Measurements from ENCODE around the gene MPZL2.

Gene MPZL2

GRCh38 chr11:118290923-118291322, 26.8 kb upstream of the MPZL2 start:
- no peaks in the 10 kb centered on the region for H3K4me1 ChIP-seq (ENCODE audit: insufficient read depth, low read length, severe bottlenecking)
- TF ChIP-seq CTCF (IDR thresholded peaks at IDR 0.05; ENCODE audit: low read length) (peak; percentile 29; the same call in 1 of the 2 replicates), EZH2 (IDR thresholded peaks at IDR 0.05; ENCODE audit: borderline replicate concordance, low read length) (no peak)
- H3K4me2 ChIP-seq (ENCODE audit: low read length): no peak overlapping the region
- no peaks in the 10 kb centered on the region for H3K27me3 ChIP-seq (ENCODE audit: insufficient read depth, low read length)
- no peaks in the 10 kb centered on the region for H4K20me1 ChIP-seq (ENCODE audit: insufficient read depth, low read length)
- no peaks in the 10 kb centered on the region for H3F3A ChIP-seq (ENCODE audit: insufficient read depth, low read length)
- H3K27ac ChIP-seq (ENCODE audit: low read depth, low read length, poor library complexity, severe bottlenecking): no peak overlapping the region
- H3K4me3 ChIP-seq (ENCODE audit: low read depth, low read length, poor library complexity, severe bottlenecking): no peak overlapping the region
- H3K36me3 ChIP-seq (ENCODE audit: insufficient read depth, low read length): no peaks in the 10 kb centered on the region
- H2AFZ ChIP-seq (ENCODE audit: low read length): no peak overlapping the region
- no peaks in the 10 kb centered on the region for H3K9me3 ChIP-seq (ENCODE audit: low read length)
- H3K9ac ChIP-seq (ENCODE audit: low read length): no peak overlapping the region
- H3K79me2 ChIP-seq (ENCODE audit: insufficient read depth, low read length): no peaks in the 10 kb centered on the region
- H3K9me2 ChIP-seq (ENCODE audit: low read depth, low read length): no peaks in the 10 kb centered on the region

- no peak overlapping the region for H2AFZ ChIP-seq (ENCODE audit: low read length)
- TF ChIP-seq CTCF (IDR thresholded peaks at IDR 0.05; ENCODE audit: low read length): no peak
- no peak overlapping the region for H3K27ac ChIP-seq (ENCODE audit: low read depth, low read length, poor library complexity, severe bottlenecking)
- H3K4me2 ChIP-seq (ENCODE audit: low read length): no peak overlapping the region
- no peaks in the 10 kb centered on the region for H3K79me2 ChIP-seq (ENCODE audit: insufficient read depth, low read length)
- no peaks in the 10 kb centered on the region for H3F3A ChIP-seq (ENCODE audit: insufficient read depth, low read length)
- H3K4me3 ChIP-seq (ENCODE audit: low read depth, low read length, poor library complexity, severe bottlenecking): no peak overlapping the region
- no peak overlapping the region for H3K9ac ChIP-seq (ENCODE audit: low read length)
- no peaks in the 10 kb centered on the region for H3K4me1 ChIP-seq (ENCODE audit: insufficient read depth, low read length, severe bottlenecking)
- H3K9me2 ChIP-seq (ENCODE audit: low read depth, low read length): no peaks in the 10 kb centered on the region
- no peaks in the 10 kb centered on the region for H4K20me1 ChIP-seq (ENCODE audit: insufficient read depth, low read length)
- no peaks in the 10 kb centered on the region for H3K27me3 ChIP-seq (ENCODE audit: insufficient read depth, low read length)
- no peaks in the 10 kb centered on the region for H3K9me3 ChIP-seq (ENCODE audit: low read length)
- H3K36me3 ChIP-seq (ENCODE audit: insufficient read depth, low read length): no peaks in the 10 kb centered on the region
Observed at GRCh38 chr11:118289401-118289800, 25.3 kb upstream of the MPZL2 start.

DNA sequence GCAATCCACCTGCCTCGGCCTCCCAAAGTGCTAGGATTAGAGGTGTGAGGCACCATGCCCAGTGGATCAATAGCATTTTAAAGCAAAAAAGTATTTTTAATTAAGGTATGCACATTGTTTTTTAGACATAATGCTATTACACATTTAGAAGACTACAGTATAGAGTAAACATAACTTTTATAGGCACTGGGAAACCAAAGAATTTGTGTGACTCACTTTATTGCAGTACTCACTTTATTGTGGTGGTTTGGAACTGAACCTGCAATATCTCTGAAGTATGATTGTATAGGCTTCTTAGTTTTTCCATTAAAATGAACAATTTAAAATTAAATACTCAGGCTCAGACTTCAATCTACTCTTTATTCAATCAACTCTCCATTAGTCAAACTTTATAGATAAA, 22.9 kb upstream of the MPZL2 start:
- no peaks in the 10 kb centered on the region for H3K36me3 ChIP-seq (ENCODE audit: insufficient read depth, low read length)
- H3K4me2 ChIP-seq (ENCODE audit: low read length): no peak overlapping the region
- H3K27ac ChIP-seq (ENCODE audit: low read depth, low read length, poor library complexity, severe bottlenecking): no peak overlapping the region
- TF ChIP-seq CTCF (IDR thresholded peaks at IDR 0.05; ENCODE audit: low read length) (no peak), EZH2 (IDR thresholded peaks at IDR 0.05; ENCODE audit: borderline replicate concordance, low read length) (no peak)
- H3K9ac ChIP-seq (ENCODE audit: low read length): no peak overlapping the region
- no peaks in the 10 kb centered on the region for H3K9me2 ChIP-seq (ENCODE audit: low read depth, low read length)
- no peaks in the 10 kb centered on the region for H3K4me1 ChIP-seq (ENCODE audit: insufficient read depth, low read length, severe bottlenecking)
- H2AFZ ChIP-seq (ENCODE audit: low read length): no peak overlapping the region
- H3K27me3 ChIP-seq (ENCODE audit: insufficient read depth, low read length): no peaks in the 10 kb centered on the region
- H3K9me3 ChIP-seq (ENCODE audit: low read length): no peaks in the 10 kb centered on the region
- H4K20me1 ChIP-seq (ENCODE audit: insufficient read depth, low read length): no peaks in the 10 kb centered on the region
- H3F3A ChIP-seq (ENCODE audit: insufficient read depth, low read length): no peaks in the 10 kb centered on the region
- no peak overlapping the region for H3K4me3 ChIP-seq (ENCODE audit: low read depth, low read length, poor library complexity, severe bottlenecking)
- no peaks in the 10 kb centered on the region for H3K79me2 ChIP-seq (ENCODE audit: insufficient read depth, low read length)
